Astrocyte of the spinal cord (primary cell): ENCODE results near the gene KDM6A.

ENCODE experiments used
- DNase-seq: peaks from one replicate; pipeline ENCODE4 v3.0.0; 2011; ENCODE audit warnings: low read depth, low spot score
- H3K4me3 ChIP-seq: 2 replicates; pipeline ENCODE4 v1.5.1; 2011; ENCODE audit warnings: low read depth, mild to moderate bottlenecking, low read length, moderate library complexity
- in situ Hi-C: cut with HindIII; loops from 2 replicates; pipeline ENCODE4 v1.10.0; 2017; ENCODE audit warnings: low sequenced_read_pairs
- TF ChIP-seq, protein P1 (sequence below): IDR thresholded peaks from 2 replicates; pipeline ENCODE4 v1.5.1; 2012; ENCODE audit warnings: low read depth, mild to moderate bottlenecking, low read length, inconsistent platforms

KDM6A gene

DNA sequence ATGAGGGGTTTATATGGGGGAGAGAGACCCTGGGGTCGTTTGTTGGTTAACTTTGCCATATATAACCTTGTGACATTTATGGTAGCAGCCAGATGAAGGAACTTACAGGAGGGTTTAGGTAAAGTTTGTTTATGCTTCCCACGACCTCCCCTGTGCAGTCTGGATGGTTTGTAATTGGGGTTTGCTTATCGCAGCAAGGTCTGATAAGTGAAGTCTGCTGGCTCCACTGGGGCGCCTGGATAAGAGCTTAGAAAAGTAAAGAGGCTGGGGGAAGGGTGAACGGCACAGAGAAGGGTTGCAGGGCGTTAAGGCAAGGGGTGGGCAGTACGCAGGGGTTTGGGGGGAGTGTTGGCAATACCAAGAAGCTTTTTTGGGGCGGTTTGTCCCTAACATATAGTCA is 98.7 kb downstream of the KDM6A start:
- DNase-seq, result no peak
- in situ Hi-C loops, result no loop called here
- TF ChIP-seq, protein P1, sequence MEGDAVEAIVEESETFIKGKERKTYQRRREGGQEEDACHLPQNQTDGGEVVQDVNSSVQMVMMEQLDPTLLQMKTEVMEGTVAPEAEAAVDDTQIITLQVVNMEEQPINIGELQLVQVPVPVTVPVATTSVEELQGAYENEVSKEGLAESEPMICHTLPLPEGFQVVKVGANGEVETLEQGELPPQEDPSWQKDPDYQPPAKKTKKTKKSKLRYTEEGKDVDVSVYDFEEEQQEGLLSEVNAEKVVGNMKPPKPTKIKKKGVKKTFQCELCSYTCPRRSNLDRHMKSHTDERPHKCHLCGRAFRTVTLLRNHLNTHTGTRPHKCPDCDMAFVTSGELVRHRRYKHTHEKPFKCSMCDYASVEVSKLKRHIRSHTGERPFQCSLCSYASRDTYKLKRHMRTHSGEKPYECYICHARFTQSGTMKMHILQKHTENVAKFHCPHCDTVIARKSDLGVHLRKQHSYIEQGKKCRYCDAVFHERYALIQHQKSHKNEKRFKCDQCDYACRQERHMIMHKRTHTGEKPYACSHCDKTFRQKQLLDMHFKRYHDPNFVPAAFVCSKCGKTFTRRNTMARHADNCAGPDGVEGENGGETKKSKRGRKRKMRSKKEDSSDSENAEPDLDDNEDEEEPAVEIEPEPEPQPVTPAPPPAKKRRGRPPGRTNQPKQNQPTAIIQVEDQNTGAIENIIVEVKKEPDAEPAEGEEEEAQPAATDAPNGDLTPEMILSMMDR, result no peak
- no peak overlapping the region for H3K4me3 ChIP-seq

DNA sequence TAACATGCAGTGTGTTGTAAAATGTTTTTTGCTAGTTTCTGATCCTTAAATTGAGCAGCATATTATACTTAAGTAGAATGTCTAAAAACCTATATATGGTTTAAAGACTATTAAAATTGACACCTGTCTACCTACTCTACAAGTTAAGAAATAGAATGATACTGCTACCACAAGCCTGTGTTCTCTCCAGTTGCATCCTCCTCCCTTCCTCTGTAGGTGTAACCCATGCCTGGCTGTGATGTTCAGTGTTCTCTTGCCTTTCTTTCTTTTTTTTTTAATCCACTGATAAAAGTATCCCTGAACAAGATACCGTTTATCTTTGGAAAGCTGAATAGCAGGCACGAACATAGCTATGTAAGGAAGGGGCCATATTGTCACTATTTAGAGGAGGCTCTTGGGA is 99.1 kb downstream of the KDM6A start:
- in situ Hi-C loops, result no loop called here
- H3K4me3 ChIP-seq, result no peak overlapping the region
- no peak for DNase-seq
- TF ChIP-seq, protein P1, result no peak

DNA sequence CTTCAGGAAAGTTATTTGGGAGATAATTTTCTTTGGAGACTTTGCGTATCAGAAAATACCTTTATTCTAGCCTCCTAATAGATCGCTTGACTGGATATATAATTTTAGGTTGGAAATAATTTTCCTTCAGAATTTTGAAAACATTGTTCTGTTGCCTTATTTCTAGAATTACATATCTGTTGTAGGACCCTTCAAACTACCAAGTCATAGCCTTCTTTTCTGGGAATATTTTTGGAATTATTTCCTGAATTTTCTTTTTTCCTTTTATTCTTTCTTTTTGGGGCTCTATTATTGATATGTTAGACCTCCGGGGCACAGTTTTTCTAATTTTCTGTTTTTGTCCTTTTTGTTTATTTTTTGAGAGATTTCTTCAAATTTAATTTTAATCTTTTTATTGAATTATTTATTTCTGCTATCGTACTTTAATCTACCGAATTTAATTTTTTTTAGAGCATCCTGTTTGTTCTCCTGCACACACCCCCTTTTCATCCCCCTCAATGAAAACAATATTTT is 100.5 kb downstream of the KDM6A start:
- no peak overlapping the region for H3K4me3 ChIP-seq
- TF ChIP-seq, protein P1, result no peak
- DNase-seq, result no peak
- in situ Hi-C loops, result no loop called here

DNA sequence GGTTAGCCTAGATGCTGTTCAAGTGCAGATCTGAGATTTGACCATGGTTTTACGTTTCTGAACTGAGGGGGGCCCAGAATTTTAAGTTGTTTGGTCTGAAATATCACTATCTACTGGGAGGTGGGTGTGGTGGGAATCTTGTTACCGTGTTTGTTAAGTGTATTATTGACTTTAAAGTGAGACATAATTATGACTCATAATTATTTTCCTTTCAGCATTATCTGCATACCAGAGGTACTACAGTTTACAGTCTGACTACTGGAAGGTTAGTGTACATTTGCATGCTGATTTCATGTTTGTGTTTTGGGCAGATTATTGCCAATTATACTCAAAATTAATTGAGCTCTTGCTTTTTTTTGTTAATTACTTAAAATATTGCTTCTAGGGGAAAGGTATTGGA is 101.5 kb downstream of the KDM6A start:
- H3K4me3 ChIP-seq, result no peak overlapping the region
- DNase-seq, result peak; percentile 32
- TF ChIP-seq, protein P1, result no peak
- in situ Hi-C loops, result no loop called here

DNA sequence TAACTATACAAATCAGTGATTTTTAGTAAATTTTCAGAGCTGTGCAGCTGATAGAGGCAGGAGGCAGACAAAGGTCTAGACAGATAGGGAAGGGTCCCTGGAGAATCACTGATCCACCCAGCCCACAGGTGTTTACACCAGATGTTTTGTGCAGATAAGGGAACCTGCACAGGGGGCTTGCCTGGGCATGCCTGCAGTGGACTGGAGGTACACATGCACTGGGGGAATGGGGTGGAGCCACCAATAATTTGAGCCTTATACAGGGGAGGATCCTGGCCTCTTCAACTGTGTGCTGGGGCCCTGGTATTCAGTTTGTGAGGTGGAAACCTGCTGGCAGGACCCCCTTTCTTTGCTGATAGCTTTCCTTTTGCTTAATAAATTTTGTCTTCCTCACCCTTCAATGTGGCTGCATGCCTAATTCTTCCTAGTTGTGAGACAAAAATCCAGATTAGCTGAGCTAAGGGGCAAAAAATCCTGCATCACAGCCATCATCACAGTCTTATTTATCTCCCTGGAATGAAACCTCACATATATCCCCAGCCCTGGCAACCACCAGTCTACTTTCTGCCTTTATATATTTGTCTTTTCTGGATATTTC is 102.8 kb downstream of the KDM6A start:
- TF ChIP-seq, protein P1, result no peak

DNA sequence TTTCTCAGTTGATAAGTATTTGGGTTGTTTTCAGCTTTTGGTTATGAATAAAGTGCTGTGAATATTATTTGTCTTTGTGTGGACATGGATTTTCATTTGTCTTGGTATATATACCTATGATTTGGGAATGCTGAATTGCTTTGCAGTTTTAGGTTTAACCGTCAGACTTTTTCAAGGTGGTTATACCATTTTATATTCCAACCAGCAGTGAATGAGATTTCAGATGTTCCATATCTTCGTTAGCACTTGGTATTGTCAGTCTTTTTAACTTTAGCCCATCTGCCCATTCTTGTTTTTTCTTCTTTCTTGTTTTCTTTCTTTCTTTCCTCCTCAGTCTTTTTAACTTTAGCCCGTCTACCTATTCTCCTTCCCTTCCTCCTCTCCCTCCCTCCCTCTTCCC is 106.0 kb downstream of the KDM6A start:
- H3K4me3 ChIP-seq, result no peak overlapping the region
- in situ Hi-C loops, result no loop called here
- TF ChIP-seq, protein P1, result no peak
- no peak for DNase-seq

More for the DNA sequence above, 102.8 kb downstream of the KDM6A start:
- no peak for DNase-seq
- in situ Hi-C loops, result no loop called here
- no peak overlapping the region for H3K4me3 ChIP-seq
